Mesenchymal stem cell (in vitro differentiated cells and primary cell): Measurements from ENCODE around the gene CYP4F2.
"Not testable (repeated sequence)": the region's sequence is repeated elsewhere in the genome, so short reads cannot be mapped to it uniquely, and the experiment has no call there.

Source experiments
- DNase-seq: peaks from one replicate; pipeline ENCODE4 v3.0.0-alpha.2; 2013
- H2AFZ ChIP-seq: one replicate; pipeline ENCODE4 v1.6.1; 2013; ENCODE audit warnings: low read depth, mild to moderate bottlenecking, control low read depth, inconsistent platforms, low read length, moderate library complexity
- H2AK5ac ChIP-seq: 2 replicates; pipeline ENCODE4 v1.6.1; 2013; ENCODE audit warnings: low read length, moderate library complexity, mild to moderate bottlenecking, inconsistent platforms; ENCODE audit not compliant: severe bottlenecking
- H2BK120ac ChIP-seq: one replicate; pipeline ENCODE4 v1.6.1; 2013; ENCODE audit warnings: low read depth, mild to moderate bottlenecking, inconsistent platforms, low read length, moderate library complexity
- H2BK12ac ChIP-seq, 2 experiments: one replicate each; pipeline ENCODE4 v1.6.1; 2013; ENCODE audit warnings: inconsistent platforms in 2 of 2, low read length in 2 of 2, mild to moderate bottlenecking in 2 of 2, moderate library complexity in 2 of 2, control low read depth in 1 of 2
- H2BK15ac ChIP-seq: one replicate; pipeline ENCODE4 v1.6.1; 2013; ENCODE audit warnings: mild to moderate bottlenecking, low read depth, inconsistent platforms; ENCODE audit not compliant: poor library complexity, severe bottlenecking
- H2BK5ac ChIP-seq: 2 replicates; pipeline ENCODE4 v1.6.1; 2013; ENCODE audit warnings: low read depth, mild to moderate bottlenecking, low read length, control low read depth, inconsistent platforms; ENCODE audit not compliant: poor library complexity, severe bottlenecking
- H3K14ac ChIP-seq, 2 experiments: one replicate each; pipeline ENCODE4 v1.6.1; 2013; ENCODE audit warnings: inconsistent platforms in 2 of 2, low read length in 2 of 2, control low read depth in 1 of 2, mild to moderate bottlenecking in 1 of 2, moderate library complexity in 1 of 2
- H3K18ac ChIP-seq, 2 experiments: one replicate each; pipeline ENCODE4 v1.6.1; 2013; ENCODE audit warnings: inconsistent platforms in 2 of 2, low read length in 2 of 2, control low read depth in 1 of 2, low read depth in 1 of 2, mild to moderate bottlenecking in 1 of 2
- H3K23ac ChIP-seq, 2 experiments: one replicate each; pipeline ENCODE4 v1.6.1; 2013; ENCODE audit warnings: inconsistent platforms in 2 of 2, low read length in 2 of 2, mild to moderate bottlenecking in 2 of 2, moderate library complexity in 2 of 2, control low read depth in 1 of 2
- H3K27ac ChIP-seq: 2 replicates; pipeline ENCODE4 v1.5.1; 2013; ENCODE audit warnings: mild to moderate bottlenecking, moderate library complexity, low read length, control low read depth, inconsistent platforms; ENCODE audit not compliant: poor library complexity, severe bottlenecking
- H3K27me3 ChIP-seq, 2 experiments: 2 replicates each; pipeline versions ENCODE4 v1.6.1 to v1.7.0; 2013; ENCODE audit warnings: low read length in 2 of 2, mild to moderate bottlenecking in 2 of 2, moderate library complexity in 2 of 2, control low read depth in 1 of 2, inconsistent platforms in 1 of 2; ENCODE audit not compliant: control insufficient read depth in 1 of 2, insufficient read depth in 1 of 2
- H3K36me3 ChIP-seq, 2 experiments: 2 replicates each; pipeline versions ENCODE4 v1.6.1 to v1.7.0; 2013; ENCODE audit warnings: low read length in 2 of 2, control low read depth in 1 of 2, inconsistent platforms in 1 of 2, low read depth in 1 of 2, mild to moderate bottlenecking in 1 of 2; ENCODE audit not compliant: insufficient read depth in 2 of 2, control insufficient read depth in 1 of 2
- H3K4ac ChIP-seq, 2 experiments: one replicate each; pipeline ENCODE4 v1.6.1; 2013; ENCODE audit warnings: inconsistent platforms in 2 of 2, low read length in 2 of 2, mild to moderate bottlenecking in 2 of 2, moderate library complexity in 2 of 2, control low read depth in 1 of 2, low read depth in 1 of 2
- H3K4me1 ChIP-seq: 2 replicates; pipeline ENCODE4 v1.6.1; 2013; ENCODE audit warnings: low read depth, low read length, control low read depth; ENCODE audit not compliant: control insufficient read depth, insufficient read depth
- H3K4me2 ChIP-seq: 2 replicates; pipeline ENCODE4 v1.6.1; 2013; ENCODE audit warnings: low read length, mild to moderate bottlenecking, inconsistent platforms; ENCODE audit not compliant: poor library complexity, severe bottlenecking
- H3K4me3 ChIP-seq, 2 experiments: 2 replicates each; pipeline versions ENCODE4 v1.5.1 to v1.7.0; 2013; ENCODE audit warnings: low read length in 2 of 2, mild to moderate bottlenecking in 2 of 2, control low read depth in 1 of 2, low read depth in 1 of 2; ENCODE audit not compliant: insufficient read depth in 1 of 2
- H3K79me1 ChIP-seq: replicated peaks from 2 replicates; pipeline ENCODE4 v1.6.1; 2013; ENCODE audit warnings: mild to moderate bottlenecking, control low read depth, low read length, inconsistent platforms; ENCODE audit not compliant: poor library complexity, severe bottlenecking
- H3K9ac ChIP-seq: 2 replicates; pipeline ENCODE4 v1.7.0; 2013; ENCODE audit warnings: mild to moderate bottlenecking, low read length, moderate library complexity
- H3K9me3 ChIP-seq: 2 replicates; pipeline ENCODE4 v1.7.0; 2013; ENCODE audit warnings: mild to moderate bottlenecking, low read length; ENCODE audit not compliant: control insufficient read depth
- H4K8ac ChIP-seq: one replicate; pipeline ENCODE4 v1.6.1; 2013; ENCODE audit warnings: inconsistent platforms, mild to moderate bottlenecking, low read length, moderate library complexity
- H4K91ac ChIP-seq: one replicate; pipeline ENCODE4 v1.6.1; 2013; ENCODE audit warnings: mild to moderate bottlenecking, low read length, inconsistent platforms
- WGBS: methylation state at CpG from one replicate; pipeline ENCODE4 v1.1.7; 2013; ENCODE audit warnings: mixed read lengths; 5-methylcytosine and 5-hydroxymethylcytosine counted together

CYP4F2 gene

GRCh38 chr19:15913384-15913783, 15.5 kb upstream of the CYP4F2 start:
- H3K9ac ChIP-seq, result no peak overlapping the region
- no peaks in the 10 kb centered on the region for H3K4me1 ChIP-seq
- no peak overlapping the region for H3K27ac ChIP-seq
- H3K18ac ChIP-seq, result no peak overlapping the region
- no peaks in the 10 kb centered on the region for H3K36me3 ChIP-seq
- H3K27me3 ChIP-seq, result peaks cover 0 to 20% of the 10 kb centered on the region in 2 experiments
- no peak overlapping the region for H3K4me3 ChIP-seq
- no peak overlapping the region for H4K8ac ChIP-seq
- no peak overlapping the region for H2BK12ac ChIP-seq
- H2BK15ac ChIP-seq, result no peak overlapping the region
- H2BK5ac ChIP-seq, result no peak overlapping the region
- DNase-seq, result no peak
- no peak overlapping the region for H2BK120ac ChIP-seq
- H4K91ac ChIP-seq, result no peak overlapping the region
- 79% methylated on average over 6 of the region's 6 CpGs for WGBS
- no peak overlapping the region for H2AFZ ChIP-seq
- no peak overlapping the region for H3K4ac ChIP-seq
- H3K79me1 ChIP-seq, result no peaks in the 10 kb centered on the region
- H3K14ac ChIP-seq, result no peak overlapping the region
- H3K9me3 ChIP-seq, result peaks cover 10% of the 10 kb centered on the region
- no peak overlapping the region for H2AK5ac ChIP-seq
- H3K23ac ChIP-seq, result no peak overlapping the region
- no peak overlapping the region for H3K4me2 ChIP-seq

DNA sequence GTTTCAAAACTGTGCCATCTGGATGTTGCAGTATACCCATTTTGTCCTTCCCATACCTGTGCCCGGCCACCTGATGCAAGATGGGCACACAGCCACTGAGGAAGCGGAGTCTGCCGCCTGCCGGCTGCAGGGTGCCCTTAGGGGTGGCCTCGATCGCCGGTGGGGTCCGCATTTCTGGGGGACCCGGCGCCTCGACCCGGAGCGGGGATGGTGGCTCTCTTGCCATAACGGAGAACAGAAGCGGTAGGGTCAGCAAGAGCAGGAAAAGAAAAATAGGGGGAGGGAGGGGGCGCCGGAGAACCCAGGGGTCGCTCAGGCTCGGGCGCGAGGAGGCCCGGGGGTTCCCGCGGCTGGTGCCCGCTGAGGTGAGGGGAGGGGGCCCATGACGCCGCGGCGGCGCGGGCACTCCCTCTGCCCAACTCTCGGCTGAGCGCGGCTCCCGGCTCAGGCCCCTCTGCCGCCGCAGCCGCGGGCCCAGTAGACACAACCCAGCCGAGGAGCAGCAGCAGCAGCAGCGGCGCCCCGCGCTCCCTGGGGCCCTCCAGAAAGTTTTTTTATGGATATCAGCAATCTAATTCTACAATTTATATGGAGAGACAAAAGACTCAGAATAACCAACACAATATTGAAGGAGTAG, 13.8 kb upstream of the CYP4F2 start:
- H3K18ac ChIP-seq, result no peak overlapping the region
- no peak overlapping the region for H3K4me2 ChIP-seq
- H3K4me1 ChIP-seq, result no peaks in the 10 kb centered on the region
- no peak overlapping the region for H2BK120ac ChIP-seq
- H2BK15ac ChIP-seq, result no peak overlapping the region
- no peak overlapping the region for H4K8ac ChIP-seq
- H3K14ac ChIP-seq, result no peak overlapping the region
- H3K4me3 ChIP-seq, result no peak overlapping the region
- no peak for DNase-seq
- no peak overlapping the region for H3K4ac ChIP-seq
- no peak overlapping the region for H3K9ac ChIP-seq
- peaks cover 4% of the 10 kb centered on the region for H3K9me3 ChIP-seq
- H2AK5ac ChIP-seq, result no peak overlapping the region
- H3K36me3 ChIP-seq, result no peaks in the 10 kb centered on the region
- peaks cover 0 to 20% of the 10 kb centered on the region in 2 experiments for H3K27me3 ChIP-seq
- WGBS, result 85% methylated on average over 25 of the region's 44 CpGs
- no peak overlapping the region for H2AFZ ChIP-seq
- H3K23ac ChIP-seq, result no peak overlapping the region
- no peak overlapping the region for H2BK12ac ChIP-seq
- H3K79me1 ChIP-seq, result no peaks in the 10 kb centered on the region
- no peak overlapping the region for H2BK5ac ChIP-seq
- H3K27ac ChIP-seq, result no peak overlapping the region
- H4K91ac ChIP-seq, result no peak overlapping the region

GRCh38 chr19:15905026-15905425, 7.2 kb upstream of the CYP4F2 start:
- Histone ChIP-seq H2BK12ac (no peak overlapping the region), H3K4ac (no peak overlapping the region), H3K27ac (no peak overlapping the region), H4K8ac (no peak overlapping the region), H3K14ac (no peak overlapping the region), H2AK5ac (no peak overlapping the region), H2AFZ (no peak overlapping the region), H3K4me3 (no peak overlapping the region), H3K4me2 (no peak overlapping the region), H3K9ac (no peak overlapping the region), H3K36me3 (no peaks in the 10 kb centered on the region), H2BK5ac (no peak overlapping the region), H3K27me3 (peaks cover 0 to 4% of the 10 kb centered on the region in 2 experiments), H2BK15ac (no peak overlapping the region), H4K91ac (no peak overlapping the region), H3K4me1 (no peaks in the 10 kb centered on the region), H3K18ac (no peak overlapping the region), H3K9me3 (peaks cover 4% of the 10 kb centered on the region), H2BK120ac (no peak overlapping the region), H3K79me1 (no peaks in the 10 kb centered on the region), H3K23ac (no peak overlapping the region)
- no peak for DNase-seq

DNA sequence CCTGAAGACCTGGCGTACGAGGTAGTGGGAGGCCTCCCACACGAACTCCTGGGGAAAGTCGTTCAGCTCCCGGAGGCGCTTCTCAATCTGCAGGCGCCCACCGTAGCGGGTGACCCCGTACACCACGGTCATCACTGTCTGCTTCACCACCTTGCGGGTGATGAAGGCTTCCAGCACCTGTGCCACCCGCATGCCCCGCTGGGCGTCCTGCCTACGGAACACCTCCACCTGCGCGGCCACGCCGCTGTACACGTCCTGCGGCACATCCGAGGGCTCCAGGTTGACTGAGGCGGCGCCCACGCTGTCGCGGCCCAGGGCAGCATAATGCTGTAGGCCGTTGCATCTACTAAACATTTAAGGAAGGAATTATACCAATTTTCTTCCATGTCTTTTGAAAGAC, 5.0 kb upstream of the CYP4F2 start:
- H2BK5ac ChIP-seq, H3K79me1 ChIP-seq, H2BK120ac ChIP-seq, H3K4me1 ChIP-seq, H2AK5ac ChIP-seq, H2BK12ac ChIP-seq, H3K9ac ChIP-seq, H3K36me3 ChIP-seq, H2AFZ ChIP-seq, H3K23ac ChIP-seq, H4K8ac ChIP-seq, H3K4me3 ChIP-seq, H3K14ac ChIP-seq, H3K27ac ChIP-seq, DNase-seq, H3K9me3 ChIP-seq, H3K4me2 ChIP-seq, H2BK15ac ChIP-seq, H4K91ac ChIP-seq, H3K18ac ChIP-seq, H3K4ac ChIP-seq, H3K27me3 ChIP-seq: not testable (repeated sequence)
- 81% methylated on average over 22 of the region's 29 CpGs for WGBS
